Fibroblast of lung (primary cell): ENCODE results near the gene GLDN.

Experiments
- EZH2 ChIP-seq: IDR thresholded peaks from 2 replicates; pipeline ENCODE4 v1.5.1; 2012; ENCODE audit warnings: low read length, control low read depth, mild to moderate bottlenecking; ENCODE audit errors: missing control alignments
- TF ChIP-seq, protein P1 (sequence below), 2 donors: IDR thresholded peaks in 1 of 2; conservative IDR thresholded peaks in 1 of 2; 1 replicate in 1 of 2; 2 replicates in 1 of 2; pipeline ENCODE4 v1.5.1; 2011 to 2012; ENCODE audit warnings: low read length in 2 of 2, control low read depth in 1 of 2, inconsistent platforms in 1 of 2, low read depth in 1 of 2, mild to moderate bottlenecking in 1 of 2

DNA sequence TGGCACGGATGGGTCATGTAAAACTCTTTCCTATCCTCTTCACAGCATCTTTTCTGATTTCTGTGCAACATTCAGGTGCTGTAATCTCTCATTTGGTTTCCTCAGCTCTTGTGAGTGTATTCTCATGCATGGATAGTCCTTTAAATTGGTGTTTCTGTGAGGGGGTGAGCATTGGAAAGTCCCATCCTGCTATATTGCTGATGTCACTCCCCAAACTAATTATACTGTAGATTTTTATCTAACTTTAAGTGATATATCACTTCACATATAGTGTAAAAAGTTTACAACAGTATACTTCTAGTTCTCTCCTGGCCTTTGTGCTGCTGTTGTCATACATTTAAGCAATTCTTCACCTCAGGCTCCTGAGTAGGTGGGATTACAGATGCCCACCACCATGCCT lies 102.7 kb downstream of the GLDN start:
- TF ChIP-seq EZH2: no peak
- TF ChIP-seq, protein P1, sequence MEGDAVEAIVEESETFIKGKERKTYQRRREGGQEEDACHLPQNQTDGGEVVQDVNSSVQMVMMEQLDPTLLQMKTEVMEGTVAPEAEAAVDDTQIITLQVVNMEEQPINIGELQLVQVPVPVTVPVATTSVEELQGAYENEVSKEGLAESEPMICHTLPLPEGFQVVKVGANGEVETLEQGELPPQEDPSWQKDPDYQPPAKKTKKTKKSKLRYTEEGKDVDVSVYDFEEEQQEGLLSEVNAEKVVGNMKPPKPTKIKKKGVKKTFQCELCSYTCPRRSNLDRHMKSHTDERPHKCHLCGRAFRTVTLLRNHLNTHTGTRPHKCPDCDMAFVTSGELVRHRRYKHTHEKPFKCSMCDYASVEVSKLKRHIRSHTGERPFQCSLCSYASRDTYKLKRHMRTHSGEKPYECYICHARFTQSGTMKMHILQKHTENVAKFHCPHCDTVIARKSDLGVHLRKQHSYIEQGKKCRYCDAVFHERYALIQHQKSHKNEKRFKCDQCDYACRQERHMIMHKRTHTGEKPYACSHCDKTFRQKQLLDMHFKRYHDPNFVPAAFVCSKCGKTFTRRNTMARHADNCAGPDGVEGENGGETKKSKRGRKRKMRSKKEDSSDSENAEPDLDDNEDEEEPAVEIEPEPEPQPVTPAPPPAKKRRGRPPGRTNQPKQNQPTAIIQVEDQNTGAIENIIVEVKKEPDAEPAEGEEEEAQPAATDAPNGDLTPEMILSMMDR (conservative IDR thresholded peaks at IDR 0.05 in 1 of 2, IDR thresholded peaks at IDR 0.05 in 1 of 2; ENCODE audit: low read depth in 1 of 2, low read length in 2 of 2): no peak
